ENCODE data around the gene TBCB.

DNA sequence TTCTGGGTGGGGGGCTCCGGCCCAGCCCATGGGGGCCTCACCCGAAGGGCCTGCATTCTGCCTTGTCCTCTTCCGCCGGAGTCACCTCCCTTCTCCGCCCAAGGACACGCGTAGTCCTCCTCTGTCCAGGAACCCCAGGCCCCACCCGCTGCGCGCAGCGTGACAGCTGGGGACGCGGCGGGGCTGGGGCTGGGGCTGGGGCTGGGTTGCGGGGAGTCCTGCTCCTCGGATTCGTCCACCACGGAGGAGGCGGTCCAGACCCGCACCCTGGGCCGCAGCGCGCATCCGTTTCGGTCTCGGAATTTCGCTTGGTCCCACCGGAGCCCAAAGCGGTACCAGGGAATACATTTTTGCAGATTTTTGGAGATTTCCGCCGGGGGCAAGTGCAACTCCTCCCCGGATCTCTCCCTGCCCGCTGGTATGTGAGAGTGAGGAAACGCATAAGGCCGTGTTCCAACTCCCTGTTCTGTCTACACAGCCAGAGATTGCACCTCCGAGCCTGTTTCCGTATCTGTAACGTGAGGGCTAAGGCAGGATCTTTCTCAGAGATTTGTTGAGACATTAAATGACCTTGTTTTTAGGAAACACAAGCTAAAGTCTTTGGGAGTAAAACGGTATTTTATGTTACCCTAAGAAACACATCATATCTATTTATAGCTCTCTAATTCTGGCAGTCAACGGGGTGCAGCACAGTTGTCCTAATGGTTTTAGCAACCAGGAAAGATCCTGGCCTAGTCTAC is 37.3 kb downstream of the TBCB start, which contains the start of gene COX7A1:
- TF ChIP-seq, protein P1, sequence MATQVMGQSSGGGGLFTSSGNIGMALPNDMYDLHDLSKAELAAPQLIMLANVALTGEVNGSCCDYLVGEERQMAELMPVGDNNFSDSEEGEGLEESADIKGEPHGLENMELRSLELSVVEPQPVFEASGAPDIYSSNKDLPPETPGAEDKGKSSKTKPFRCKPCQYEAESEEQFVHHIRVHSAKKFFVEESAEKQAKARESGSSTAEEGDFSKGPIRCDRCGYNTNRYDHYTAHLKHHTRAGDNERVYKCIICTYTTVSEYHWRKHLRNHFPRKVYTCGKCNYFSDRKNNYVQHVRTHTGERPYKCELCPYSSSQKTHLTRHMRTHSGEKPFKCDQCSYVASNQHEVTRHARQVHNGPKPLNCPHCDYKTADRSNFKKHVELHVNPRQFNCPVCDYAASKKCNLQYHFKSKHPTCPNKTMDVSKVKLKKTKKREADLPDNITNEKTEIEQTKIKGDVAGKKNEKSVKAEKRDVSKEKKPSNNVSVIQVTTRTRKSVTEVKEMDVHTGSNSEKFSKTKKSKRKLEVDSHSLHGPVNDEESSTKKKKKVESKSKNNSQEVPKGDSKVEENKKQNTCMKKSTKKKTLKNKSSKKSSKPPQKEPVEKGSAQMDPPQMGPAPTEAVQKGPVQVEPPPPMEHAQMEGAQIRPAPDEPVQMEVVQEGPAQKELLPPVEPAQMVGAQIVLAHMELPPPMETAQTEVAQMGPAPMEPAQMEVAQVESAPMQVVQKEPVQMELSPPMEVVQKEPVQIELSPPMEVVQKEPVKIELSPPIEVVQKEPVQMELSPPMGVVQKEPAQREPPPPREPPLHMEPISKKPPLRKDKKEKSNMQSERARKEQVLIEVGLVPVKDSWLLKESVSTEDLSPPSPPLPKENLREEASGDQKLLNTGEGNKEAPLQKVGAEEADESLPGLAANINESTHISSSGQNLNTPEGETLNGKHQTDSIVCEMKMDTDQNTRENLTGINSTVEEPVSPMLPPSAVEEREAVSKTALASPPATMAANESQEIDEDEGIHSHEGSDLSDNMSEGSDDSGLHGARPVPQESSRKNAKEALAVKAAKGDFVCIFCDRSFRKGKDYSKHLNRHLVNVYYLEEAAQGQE (IDR thresholded peaks at IDR 0.05; ENCODE audit: low read depth), result no peak
- no peak for TF ChIP-seq YY1 (IDR thresholded peaks at IDR 0.05; ENCODE audit: extremely low read depth, insufficient replicate concordance, low read depth, low read length)
